ENCODE results near the gene ATG2A.

The ATG2A gene

GRCh38 chr11:64885367-64886286 lies 31.4 kb downstream of the ATG2A start:
- DNase-seq (ENCODE audit: low read depth): peak; percentile 72

DNA sequence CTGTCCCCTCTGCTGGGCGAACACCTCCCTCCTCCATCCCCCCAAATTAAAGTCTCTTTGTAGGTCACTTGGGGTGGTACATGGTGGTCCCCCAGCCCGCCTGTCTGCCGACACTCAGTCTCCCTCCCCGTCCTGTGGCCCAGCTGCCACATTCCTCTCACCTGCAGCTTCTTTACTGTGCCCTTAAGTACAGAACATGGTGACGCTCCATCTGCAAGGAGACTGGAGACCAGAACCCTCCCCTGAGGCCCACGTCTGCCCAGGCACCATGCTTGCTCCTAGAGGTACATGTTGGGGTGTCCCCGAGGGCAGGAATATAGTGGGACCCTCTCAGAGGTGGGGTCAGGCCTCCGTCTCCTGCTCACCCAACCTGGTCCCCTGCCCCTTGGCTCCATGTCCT lies 33.0 kb downstream of the ATG2A start:
- no peak for DNase-seq (ENCODE audit: low read depth)

DNA sequence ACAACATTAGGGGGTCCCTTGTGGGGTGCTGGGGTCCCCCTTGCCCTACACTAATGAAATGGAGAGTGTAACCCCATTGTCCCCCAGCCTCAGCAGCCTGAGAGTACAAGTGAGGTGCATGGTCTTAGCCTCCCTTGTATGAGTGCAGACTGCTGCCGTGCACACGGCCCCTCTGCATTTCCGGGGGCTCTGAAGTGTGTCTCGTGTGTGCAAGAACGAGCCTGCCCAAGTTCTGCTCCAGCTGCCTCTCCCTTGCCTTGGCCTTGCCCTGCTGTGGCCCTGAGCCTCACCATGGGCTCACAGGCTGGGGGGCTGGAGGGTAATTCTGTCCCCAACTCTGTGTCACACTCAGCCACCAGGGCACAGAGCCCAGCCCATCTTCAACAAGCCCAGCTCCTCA lies 33.4 kb downstream of the ATG2A start:
- no peak for DNase-seq (ENCODE audit: low read depth)

- DNase-seq (ENCODE audit: low read depth): peak; percentile 22
These were observed 34.8 kb downstream of the ATG2A start for GRCh38 chr11:64882243-64882642.

DNA sequence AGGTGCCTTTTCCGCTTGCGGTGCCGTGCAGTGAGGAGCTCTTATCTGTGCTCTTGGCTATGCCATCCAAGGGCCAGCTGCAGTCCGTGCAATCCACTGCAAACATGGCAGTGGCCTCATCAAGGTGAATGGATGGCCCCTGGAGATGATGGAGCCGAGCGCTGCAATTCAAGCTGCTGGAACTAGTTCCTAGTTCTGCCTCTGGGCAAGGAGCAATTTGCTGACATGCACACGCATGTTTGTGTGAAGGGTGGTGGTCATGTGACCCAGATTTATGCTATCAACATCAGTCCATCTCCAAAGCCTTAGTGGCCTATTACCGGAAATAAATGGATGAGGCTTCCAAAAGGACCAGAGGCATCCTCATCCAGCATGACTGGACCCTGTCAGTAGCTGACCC lies 35.5 kb downstream of the ATG2A start:
- no peak for DNase-seq (ENCODE audit: low read depth)

GRCh38 chr11:64880240-64881001 lies 36.6 kb downstream of the ATG2A start:
- DNase-seq (ENCODE audit: low read depth): no peak

- DNase-seq (ENCODE audit: low read depth): no peak
These were observed 37.6 kb downstream of the ATG2A start for GRCh38 chr11:64879244-64879900.

DNA sequence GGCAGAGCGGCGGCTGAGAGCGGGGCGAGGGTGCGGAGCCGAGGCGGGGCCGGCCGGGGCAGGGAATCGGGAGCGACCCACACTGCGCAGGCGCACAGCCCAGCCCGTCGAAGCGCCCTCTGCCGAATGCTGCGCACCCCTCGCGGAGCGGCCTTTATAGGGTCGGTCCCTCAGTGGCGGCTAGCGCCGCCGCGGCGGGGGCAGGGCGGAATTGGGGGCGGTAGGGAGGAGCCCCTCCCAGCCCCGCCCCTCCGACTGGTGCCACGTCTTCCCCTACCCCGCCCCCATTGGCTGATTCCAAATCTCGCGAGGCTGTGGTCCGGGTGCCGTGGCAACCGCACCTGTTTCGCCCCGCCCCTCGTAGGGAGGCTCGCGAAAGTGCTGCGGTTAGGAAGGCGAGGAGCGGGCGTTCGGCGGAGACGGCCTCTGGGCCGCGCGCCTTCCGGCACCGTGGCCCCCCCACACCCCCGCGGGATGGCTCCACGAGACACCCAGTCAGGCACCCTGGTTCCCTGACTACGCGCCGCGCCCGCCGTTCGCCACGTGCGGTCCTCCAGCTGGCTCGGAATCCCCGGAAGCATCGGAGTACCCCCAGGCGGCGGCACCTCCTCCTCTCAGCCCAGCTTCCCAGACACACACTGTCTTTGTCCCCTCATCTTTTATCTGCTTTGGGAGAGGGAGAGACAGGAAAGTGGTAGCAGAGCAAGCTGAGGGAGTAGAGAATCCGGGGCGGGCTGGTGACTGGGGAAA lies 38.3 kb downstream of the ATG2A start, which contains the start of gene EHD1:
TSS of gene EHD1 (minus strand) at position 128 of the 750 bp plus-strand sequence. CDS start 157 bp downstream, outside the sequence.
- peak; percentile 96 for DNase-seq (ENCODE audit: low read depth)

DNA sequence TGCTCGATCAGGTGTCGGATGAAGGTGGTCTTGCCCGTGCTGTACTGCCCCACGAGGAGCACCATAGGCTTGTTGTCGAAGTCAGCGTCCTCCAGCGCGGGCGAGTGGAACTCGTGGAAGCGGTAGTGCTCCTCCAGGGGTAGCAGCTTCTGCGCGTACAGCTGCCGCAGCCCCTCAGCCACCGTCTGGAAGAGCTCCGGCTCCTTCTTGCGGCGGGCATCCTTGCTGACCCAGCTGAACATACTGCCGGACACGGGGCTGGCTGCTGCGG lies 38.9 kb downstream of the ATG2A start:
- DNase-seq (ENCODE audit: low read depth): no peak

DNA sequence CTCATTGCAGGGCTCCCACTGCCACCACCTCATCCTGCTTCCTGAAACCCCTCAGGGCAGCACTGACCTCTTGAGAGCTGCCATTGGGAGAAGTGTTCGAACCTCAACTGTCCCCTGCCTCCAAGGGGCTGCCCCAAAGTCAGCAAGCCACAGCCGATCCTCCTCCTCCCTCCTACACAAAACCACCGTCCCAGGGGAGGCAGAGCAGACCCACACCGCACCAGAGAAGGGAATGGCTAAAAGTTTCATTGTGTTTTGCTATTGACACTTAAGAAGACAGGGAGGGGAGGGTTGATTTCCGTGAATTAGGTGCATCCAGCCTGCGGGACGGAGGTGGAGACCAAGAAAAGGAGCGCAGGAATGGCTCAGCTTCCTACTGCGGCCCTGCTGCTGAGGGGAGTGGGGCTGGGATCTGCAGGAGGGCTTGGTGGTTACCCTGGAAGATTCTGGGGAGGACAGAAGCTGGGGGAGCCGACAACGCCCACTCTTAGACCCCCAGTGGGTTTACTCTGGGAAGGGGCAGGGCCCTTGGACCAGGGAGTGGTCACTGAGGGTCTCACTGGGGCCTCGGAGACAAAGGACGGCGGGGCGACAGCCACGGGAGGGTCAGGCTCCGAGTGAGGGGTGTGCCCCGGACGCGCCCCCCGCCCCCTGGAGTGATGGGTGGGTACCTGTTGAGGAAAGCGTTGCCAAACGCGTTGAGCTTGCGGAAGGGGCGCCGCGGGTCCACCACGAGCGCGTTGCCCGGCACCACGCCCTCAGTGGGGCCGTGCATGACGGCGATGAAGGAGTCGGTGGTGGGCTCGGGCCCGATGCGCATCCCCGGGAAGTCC lies 39.4 kb downstream of the ATG2A start:
- no peak for DNase-seq (ENCODE audit: low read depth)

DNA sequence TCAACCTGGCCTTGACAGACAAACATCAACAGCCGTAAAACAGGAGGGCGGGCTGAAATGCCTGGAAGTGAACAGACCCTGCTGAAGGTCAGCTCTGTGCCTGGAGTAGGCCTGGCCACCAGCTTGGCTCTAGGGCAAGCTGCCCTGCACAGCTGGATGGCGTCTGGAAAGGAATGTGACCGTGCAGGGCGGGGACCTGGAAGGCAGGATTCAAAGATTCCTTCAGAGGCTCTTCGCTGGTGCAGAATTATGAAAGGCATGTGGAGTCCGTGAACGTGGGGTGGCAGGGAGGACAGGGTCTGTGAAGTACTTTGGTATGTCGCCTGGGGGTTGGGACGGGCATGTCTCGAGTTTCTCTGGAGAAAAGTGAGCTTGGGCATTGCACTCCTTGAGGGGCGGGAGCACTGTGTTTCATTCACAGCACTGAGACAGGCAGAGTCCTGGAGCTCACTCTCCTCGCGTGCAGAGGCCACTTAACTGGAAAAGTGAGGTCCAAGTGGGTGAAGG lies 40.1 kb downstream of the ATG2A start:
- DNase-seq (ENCODE audit: low read depth): peak; percentile 96

- no peak for DNase-seq (ENCODE audit: low read depth)
These were observed 40.7 kb downstream of the ATG2A start for GRCh38 chr11:64876229-64876750.

- DNase-seq (ENCODE audit: low read depth): no peak
These were observed 41.4 kb downstream of the ATG2A start for GRCh38 chr11:64875369-64876228.

DNA sequence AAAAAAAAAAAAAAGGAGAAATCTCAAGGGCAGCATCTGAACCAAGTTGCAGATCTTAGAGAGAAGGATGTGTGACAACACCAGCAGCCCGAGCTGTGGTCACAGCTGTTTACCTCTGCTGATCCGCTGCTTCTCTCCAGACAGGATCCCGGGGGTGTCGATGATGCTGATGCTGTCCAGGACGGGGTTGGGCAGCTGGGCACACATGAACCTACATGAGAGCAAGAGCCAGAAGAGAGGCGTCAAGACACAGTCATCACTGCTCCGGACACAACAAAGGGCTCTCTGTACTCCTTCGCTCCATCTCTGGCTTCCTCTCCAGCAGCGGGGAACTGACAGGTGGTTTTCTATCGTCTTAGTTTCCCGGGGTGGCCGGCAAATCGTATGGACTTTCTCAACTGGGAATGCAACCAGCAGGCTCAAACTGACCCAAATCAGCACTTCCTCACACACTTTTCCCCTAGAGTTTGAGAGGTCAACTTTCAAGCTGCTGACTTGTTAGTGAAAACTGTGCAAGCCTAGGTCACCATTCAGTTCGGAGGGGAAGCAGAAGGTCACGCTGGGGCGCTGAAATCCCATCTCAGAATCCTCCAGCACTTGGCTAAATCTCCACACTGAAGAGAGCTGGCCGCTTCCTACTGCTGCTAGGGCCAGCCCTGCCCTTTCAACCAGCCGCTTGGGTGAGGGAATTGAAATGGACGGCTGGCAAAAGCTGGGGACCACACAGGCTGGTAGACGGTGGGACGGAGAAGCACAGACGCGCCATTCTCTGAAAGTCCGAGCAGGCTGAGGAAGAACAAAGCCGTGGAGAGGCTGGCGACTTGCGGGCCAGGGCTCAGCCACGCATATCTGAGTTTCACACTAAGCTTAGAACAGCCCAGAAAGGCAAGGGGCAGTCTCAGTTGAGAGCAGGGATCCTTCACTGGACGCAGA lies 42.4 kb downstream of the ATG2A start:
- DNase-seq (ENCODE audit: low read depth): no peak

DNA sequence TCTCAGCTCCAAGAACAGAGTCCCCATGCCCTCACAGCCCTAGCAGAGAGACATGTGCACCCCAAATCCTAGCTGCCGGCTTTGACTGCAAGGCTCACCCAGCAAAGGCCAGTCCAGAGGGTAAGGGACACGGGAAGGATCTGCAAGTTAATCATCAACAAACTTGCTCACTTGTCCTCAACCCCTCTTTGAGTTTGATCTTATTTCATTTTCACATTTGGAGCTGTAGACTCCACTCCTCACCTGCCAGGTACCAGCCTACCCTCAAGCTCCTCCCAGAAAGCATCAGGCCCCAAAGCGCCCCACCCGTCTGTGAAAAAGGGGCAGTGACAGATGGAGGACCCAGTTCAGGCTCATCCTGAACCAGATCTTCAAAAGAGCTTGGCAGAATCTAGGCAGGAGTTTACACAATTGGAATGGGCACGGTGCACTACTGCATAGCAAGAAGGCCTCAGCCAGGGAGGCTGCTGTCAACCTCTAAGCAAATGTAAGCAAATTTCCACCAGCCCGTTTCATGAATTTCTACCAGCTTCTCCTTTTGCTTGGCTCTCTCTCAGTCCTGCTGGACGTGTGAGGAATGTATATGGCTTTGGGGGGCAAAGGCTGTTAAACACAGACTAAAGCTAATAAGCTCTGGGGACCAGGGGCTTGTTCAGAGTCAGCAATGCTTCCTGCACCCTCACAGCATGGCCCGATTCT lies 44.1 kb downstream of the ATG2A start:
- no peak for DNase-seq (ENCODE audit: low read depth)

DNA sequence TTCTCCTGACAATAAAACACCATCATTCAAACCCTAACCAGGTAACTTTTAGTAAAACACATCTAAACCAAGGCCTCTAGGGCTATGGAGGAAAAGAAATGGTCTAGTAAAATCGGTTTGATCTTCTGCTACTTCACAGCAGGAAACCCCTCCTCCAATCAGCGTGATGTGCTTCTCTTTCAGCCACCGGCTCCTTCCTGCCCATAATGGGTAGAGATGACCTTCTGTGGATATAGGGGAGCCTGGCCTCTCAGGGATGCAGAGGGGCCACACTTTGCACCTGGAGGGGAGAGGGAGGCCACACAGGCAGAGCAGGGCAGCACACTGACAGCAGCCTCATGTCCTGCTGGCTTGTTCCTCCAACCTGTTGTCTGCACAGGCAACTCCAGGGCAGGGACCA lies 45.5 kb downstream of the ATG2A start:
- no peak for DNase-seq (ENCODE audit: low read depth)

DNA sequence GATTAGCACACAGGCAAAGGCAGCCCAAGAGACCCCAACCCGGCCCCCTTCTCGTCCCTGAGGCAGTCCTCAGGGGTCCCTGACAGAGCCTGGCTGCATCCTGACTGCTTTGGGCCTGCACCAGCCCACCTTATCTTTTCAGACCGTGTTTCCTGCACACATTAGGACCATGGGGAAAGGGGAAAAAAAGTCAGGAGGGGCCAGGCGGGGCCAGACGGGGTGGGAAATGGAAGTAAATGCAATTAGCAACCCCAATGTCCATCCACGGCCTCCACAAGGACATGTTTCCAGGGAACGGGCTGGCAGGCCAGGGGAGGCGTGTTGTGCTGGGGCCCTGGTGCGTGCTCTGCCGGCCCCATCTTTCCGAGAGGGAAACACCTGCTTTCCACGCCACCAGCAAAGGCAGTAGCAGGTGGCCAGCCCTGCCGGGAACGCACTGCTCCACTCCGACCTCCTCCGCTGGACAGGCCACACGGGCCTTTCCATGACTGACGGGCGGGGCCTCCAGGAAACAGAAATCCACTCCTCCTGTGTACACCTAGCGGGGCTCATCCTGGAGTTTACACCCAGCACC lies 46.0 kb downstream of the ATG2A start:
- DNase-seq (ENCODE audit: low read depth): no peak
